Stimulated activated naive CD4-positive, alpha-beta T cell (primary cell): ENCODE data around the gene PRDM9.
"Not testable (repeated sequence)": the region's sequence is repeated elsewhere in the genome, so short reads cannot be mapped to it uniquely, and the experiment has no call there.

ENCODE experiments used
- DNase-seq, 6 experiments: peaks; one replicate each; lab custom pipeline; 2025; lab: John Stamatoyannopoulos, UW

PRDM9 gene

DNA sequence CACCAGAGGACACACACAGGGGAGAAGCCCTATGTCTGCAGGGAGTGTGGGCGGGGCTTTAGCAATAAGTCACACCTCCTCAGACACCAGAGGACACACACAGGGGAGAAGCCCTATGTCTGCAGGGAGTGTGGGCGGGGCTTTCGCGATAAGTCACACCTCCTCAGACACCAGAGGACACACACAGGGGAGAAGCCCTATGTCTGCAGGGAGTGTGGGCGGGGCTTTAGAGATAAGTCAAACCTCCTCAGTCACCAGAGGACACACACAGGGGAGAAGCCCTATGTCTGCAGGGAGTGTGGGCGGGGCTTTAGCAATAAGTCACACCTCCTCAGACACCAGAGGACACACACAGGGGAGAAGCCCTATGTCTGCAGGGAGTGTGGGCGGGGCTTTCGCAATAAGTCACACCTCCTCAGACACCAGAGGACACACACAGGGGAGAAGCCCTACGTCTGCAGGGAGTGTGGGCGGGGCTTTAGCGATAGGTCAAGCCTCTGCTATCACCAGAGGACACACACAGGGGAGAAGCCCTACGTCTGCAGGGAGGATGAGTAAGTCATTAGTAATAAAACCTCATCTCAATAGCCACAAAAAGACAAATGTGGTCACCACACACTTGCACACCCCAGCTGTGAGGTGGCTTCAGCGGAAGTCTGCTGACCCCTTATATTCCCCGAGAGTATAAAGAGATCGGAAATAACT, 20.0 kb downstream of the PRDM9 start:
- not testable (repeated sequence) for DNase-seq

DNA sequence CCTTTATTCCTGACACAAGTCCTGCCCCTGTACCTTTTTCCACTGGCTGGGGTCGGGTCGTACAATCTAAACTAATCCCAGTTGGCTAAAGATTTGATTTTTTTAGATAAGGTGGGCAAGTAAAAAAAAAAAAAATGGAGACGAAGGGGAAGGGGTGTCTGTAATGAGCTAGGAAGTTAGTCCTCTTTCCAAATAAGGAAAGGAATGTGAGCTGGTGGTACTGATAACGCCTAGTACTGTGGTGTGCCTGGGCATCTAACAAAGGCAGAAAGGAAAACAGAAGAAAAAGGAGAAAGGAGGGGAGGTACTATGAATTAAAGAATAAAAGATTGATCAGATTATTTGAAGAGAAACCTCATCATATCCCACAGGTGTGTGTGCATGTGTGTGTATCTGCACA, 21.3 kb downstream of the PRDM9 start:
- no peak for DNase-seq

DNA sequence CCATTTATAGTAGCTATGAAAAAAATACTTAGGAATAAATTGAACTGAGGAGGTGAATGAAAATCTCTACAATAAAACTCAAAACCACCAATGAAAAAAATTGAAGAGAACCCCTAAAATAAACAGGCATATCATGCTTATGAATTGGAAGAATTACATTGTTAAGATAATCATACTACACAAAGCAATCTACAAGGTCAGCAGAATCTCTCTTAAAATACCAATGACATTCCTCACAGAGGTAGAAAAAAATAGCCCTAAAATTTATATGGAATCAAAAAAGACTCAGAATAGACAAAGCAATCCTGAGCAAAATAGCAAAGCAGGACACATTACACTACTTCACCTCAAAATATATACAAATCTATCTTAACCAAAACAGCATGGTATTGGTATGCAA, 23.2 kb downstream of the PRDM9 start:
- no peak for DNase-seq

DNA sequence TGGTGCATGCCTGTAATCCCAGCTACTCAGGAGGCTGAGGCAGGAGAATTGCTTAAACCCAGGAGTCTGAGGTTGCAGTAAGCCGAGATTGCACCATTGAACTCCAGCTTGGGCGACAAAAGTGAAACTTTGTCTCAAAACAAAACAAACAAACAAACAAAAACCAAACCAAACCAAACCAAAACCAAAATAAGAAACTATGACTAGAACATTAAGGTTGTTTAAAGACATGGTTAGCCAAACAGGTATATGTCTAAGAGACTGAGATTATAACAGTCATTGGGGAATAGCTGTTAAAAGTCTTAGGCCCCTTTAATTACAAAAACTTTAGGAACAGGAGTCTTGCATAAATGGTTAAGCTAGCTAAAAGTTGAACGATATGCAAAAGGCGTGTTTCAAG, 63.6 kb downstream of the PRDM9 start:
- no peak for DNase-seq
